Measurements from ENCODE around the gene IL20.

The IL20 gene

DNA sequence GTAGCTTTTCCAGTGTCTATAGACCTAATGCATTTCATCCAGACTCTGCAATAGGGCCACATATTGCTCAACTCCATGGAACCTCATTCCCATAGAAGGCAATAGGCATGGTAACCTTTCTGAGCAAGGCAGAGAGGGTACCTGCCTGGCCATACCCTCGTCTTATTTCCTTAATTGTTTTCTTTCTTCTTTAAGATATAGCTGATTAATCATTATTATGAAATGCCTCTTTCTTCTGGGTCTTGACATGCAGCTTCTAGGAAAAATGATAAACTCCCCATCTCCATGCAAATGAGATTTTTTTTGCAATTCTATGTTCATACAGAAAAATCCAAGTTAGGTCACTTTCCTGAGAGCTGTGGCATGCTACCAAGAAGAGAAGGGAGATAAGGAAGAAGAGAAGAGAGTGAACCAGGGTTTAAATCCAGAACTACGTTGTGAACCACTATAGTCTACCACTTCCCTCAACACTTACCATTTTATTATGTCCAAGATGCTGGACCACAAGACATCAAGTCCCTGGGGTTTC, 33.0 kb upstream of the IL20 start:
- no peak overlapping the region for H3K27ac ChIP-seq
- peaks cover 9% of the 10 kb centered on the region for H3K9me3 ChIP-seq (ENCODE audit: severe bottlenecking)
- TF ChIP-seq, protein P1, sequence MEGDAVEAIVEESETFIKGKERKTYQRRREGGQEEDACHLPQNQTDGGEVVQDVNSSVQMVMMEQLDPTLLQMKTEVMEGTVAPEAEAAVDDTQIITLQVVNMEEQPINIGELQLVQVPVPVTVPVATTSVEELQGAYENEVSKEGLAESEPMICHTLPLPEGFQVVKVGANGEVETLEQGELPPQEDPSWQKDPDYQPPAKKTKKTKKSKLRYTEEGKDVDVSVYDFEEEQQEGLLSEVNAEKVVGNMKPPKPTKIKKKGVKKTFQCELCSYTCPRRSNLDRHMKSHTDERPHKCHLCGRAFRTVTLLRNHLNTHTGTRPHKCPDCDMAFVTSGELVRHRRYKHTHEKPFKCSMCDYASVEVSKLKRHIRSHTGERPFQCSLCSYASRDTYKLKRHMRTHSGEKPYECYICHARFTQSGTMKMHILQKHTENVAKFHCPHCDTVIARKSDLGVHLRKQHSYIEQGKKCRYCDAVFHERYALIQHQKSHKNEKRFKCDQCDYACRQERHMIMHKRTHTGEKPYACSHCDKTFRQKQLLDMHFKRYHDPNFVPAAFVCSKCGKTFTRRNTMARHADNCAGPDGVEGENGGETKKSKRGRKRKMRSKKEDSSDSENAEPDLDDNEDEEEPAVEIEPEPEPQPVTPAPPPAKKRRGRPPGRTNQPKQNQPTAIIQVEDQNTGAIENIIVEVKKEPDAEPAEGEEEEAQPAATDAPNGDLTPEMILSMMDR (IDR thresholded peaks at IDR 0.05; ENCODE audit: low read depth, low read length): no peak
- H3K4me3 ChIP-seq (ENCODE audit: low read depth, low read length): no peak overlapping the region
- H3K27me3 ChIP-seq (ENCODE audit: insufficient read depth, low read depth, severe bottlenecking): peaks cover 95% of the 10 kb centered on the region
- DNase-seq: no peak
- H3K36me3 ChIP-seq: no peaks in the 10 kb centered on the region

DNA sequence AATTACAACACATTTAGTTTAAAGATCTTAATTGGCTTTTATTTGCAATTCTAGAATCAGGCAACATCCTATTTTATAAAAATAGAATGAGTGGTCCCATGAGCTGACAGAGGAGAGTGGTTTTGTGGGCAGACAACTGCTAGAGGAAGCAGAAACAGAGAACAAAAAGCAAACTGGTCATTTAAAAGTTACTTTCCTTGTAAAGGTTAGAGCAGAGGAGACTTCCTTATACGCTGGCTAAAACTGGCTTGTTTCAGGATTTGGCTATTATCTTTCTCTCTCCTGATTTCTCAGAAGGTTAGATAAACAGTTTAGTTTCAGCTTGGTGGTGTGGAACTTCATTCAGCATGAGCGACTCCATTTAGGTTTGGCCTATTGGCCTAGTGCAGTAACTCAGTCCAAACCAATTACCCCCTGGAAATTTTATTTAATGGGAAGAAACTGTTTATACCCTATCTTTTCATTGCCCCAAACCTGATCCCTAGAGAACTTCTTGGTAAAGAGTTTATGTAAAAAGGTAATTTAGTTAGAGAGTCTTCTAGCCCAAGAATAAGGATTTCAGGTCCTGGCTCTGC, 32.2 kb upstream of the IL20 start:
- Histone ChIP-seq H3K36me3 (no peaks in the 10 kb centered on the region), H3K27ac (no peak overlapping the region), H3K9me3 (ENCODE audit: severe bottlenecking) (peaks cover 8% of the 10 kb centered on the region), H3K27me3 (ENCODE audit: insufficient read depth, low read depth, severe bottlenecking) (peaks cover 98% of the 10 kb centered on the region), H3K4me3 (ENCODE audit: low read depth, low read length) (no peak overlapping the region)
- DNase-seq: no peak
- TF ChIP-seq, protein P1 (IDR thresholded peaks at IDR 0.05; ENCODE audit: low read depth, low read length): no peak

DNA sequence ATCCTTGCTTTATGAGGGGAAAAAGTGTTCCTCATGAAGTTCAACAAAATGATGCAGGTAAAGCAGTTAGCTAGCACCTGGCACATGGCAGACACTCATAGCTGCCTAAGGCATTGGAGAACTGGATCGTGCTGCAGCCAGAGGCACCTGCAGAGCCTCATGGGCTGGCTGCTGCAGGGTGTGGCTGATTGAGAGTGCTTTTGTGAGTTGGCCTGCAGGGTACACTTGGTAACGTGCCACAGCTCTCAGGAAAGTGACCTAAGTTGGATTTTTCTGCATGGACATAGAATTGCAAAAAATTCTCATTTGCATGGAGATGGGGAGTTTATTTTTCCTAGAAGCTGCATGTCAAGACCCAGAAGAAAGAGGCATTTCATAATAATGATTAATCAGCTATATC, 31.6 kb upstream of the IL20 start:
- TF ChIP-seq, protein P1 (IDR thresholded peaks at IDR 0.05; ENCODE audit: low read depth, low read length): no peak
- Histone ChIP-seq H3K4me3 (ENCODE audit: low read depth, low read length) (no peak overlapping the region), H3K27me3 (ENCODE audit: insufficient read depth, low read depth, severe bottlenecking) (peaks cover 98% of the 10 kb centered on the region), H3K27ac (no peak overlapping the region), H3K9me3 (ENCODE audit: severe bottlenecking) (peaks cover 7% of the 10 kb centered on the region), H3K36me3 (no peaks in the 10 kb centered on the region)
- DNase-seq: no peak

DNA sequence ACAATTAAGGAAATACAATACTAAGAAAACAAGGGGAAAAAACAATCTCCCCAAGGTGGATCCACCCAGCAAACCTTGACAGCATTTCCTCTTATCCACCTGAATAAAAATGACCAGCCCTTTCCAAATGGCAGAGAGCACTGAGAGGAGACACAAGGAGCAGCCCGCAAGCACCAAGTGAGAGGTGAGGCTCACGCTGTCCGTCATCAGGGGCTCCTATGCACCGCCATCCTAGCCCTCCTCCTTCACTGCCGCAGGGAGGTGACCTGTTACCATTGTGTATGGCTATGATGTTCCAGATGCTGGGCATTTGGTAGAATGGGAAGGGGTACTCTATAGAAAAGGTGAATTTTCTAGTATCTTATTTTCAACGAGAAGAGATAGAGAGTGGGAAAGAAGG, 31.2 kb upstream of the IL20 start:
- no peak overlapping the region for H3K27ac ChIP-seq
- H3K9me3 ChIP-seq (ENCODE audit: severe bottlenecking): peaks cover 11% of the 10 kb centered on the region
- H3K27me3 ChIP-seq (ENCODE audit: insufficient read depth, low read depth, severe bottlenecking): peaks cover 98% of the 10 kb centered on the region
- DNase-seq: no peak
- no peak overlapping the region for H3K4me3 ChIP-seq (ENCODE audit: low read depth, low read length)
- no peaks in the 10 kb centered on the region for H3K36me3 ChIP-seq
- TF ChIP-seq, protein P1 (IDR thresholded peaks at IDR 0.05; ENCODE audit: low read depth, low read length): no peak

DNA sequence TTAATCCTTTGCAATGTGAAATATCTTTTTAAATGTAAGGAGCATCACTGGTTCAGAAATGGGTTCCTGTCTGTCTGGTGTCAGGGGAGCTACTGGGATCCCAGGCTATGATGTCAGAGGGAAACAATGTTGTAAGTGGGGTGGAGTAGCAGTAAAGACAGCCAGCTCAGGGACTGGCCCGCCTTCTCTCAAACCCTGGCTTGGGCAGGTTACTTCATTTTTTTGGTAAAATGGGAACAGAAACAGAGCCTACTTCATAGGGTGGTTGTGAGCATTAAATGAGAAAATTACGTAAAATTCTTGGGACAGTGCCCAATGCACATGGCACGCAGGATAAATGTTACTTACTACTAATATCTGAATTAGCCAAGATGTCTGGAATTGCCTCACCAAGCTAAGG, 30.7 kb upstream of the IL20 start:
- Histone ChIP-seq H3K36me3 (no peaks in the 10 kb centered on the region), H3K4me3 (ENCODE audit: low read depth, low read length) (no peak overlapping the region), H3K9me3 (ENCODE audit: severe bottlenecking) (peaks cover 12% of the 10 kb centered on the region), H3K27me3 (ENCODE audit: insufficient read depth, low read depth, severe bottlenecking) (peaks cover 98% of the 10 kb centered on the region), H3K27ac (no peak overlapping the region)
- TF ChIP-seq, protein P1 (IDR thresholded peaks at IDR 0.05; ENCODE audit: low read depth, low read length): no peak
- no peak for DNase-seq

DNA sequence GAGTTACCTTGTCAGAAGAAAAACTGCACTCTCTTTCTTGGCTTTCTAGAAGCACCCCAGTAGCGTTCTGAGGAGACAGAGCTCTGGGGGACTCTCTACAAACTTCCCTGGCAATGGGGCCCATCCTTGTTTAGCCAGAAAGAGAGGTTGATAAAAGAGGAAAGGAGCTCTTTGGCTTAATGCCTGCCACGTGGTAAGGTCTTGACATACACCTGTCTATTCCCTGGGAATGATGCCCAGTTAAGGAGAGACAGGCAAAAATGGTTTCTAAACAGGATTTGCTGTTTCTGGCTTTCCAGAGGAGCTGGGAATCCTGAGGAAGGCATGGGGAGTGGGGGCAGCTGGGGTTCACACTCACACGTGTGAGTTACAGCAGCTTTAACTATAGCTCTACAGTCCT, 30.2 kb upstream of the IL20 start:
- Histone ChIP-seq H3K27ac (no peak overlapping the region), H3K27me3 (ENCODE audit: insufficient read depth, low read depth, severe bottlenecking) (peaks cover 98% of the 10 kb centered on the region), H3K36me3 (no peaks in the 10 kb centered on the region), H3K4me3 (ENCODE audit: low read depth, low read length) (no peak overlapping the region), H3K9me3 (ENCODE audit: severe bottlenecking) (peaks cover 12% of the 10 kb centered on the region)
- TF ChIP-seq, protein P1 (IDR thresholded peaks at IDR 0.05; ENCODE audit: low read depth, low read length): no peak
- no peak for DNase-seq
